ENCODE measurements around the gene LMNTD2. TPM values are rescaled to one million over a fixed set of nuclear protein-coding genes. Genes with fewer than 3 reads are reported as not detected.

LMNTD2 gene
- total and polyA plus RNA-seq, 2 of the 13 experiments (the other 11 are each of a cell fraction or from before 2014, with no cell fraction given): 1.1 to 3.1 TPM

DNA sequence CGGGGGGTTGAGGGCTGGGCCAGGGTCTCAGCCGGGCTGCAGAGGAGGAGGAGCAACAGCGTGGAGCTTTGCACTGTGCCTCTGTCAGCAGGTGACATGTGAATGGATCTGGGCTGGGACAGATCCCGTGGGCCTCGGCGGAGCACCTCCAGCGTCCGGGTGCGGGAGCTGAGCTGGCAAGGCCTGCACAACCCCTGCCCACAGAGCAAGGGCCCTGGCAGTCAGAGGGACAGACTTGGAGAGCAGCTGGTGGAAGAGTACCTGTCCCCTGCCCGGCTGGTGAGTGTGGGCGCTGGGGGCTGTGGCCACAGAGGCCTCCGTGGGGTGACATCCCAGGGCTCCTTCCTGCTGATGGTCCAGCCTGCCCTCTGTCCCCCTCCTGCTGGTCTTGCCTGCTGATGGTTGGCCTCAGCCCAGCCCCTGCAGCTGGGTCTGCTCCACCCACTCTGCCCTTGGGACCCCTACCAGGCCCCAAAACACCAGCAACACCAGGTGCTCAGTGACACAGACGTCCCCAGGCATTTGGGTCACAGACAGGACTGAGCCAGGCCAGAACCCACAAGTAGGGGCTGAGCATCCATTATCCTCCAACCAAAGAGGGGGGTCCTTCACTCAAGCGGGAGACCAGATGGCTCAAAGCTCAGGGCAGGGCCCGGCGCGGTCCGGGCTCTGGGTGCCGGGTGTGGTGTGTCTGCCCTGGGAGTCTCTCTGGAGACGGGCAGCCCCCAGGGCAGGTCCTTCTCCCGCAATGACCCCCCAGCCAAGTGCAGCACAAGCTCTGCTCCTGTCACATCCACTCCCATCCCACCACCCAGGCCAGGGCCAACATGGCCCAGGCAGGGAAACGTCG, 19.7 kb downstream of the LMNTD2 start (continued):
- TF ChIP-seq, protein P1, sequence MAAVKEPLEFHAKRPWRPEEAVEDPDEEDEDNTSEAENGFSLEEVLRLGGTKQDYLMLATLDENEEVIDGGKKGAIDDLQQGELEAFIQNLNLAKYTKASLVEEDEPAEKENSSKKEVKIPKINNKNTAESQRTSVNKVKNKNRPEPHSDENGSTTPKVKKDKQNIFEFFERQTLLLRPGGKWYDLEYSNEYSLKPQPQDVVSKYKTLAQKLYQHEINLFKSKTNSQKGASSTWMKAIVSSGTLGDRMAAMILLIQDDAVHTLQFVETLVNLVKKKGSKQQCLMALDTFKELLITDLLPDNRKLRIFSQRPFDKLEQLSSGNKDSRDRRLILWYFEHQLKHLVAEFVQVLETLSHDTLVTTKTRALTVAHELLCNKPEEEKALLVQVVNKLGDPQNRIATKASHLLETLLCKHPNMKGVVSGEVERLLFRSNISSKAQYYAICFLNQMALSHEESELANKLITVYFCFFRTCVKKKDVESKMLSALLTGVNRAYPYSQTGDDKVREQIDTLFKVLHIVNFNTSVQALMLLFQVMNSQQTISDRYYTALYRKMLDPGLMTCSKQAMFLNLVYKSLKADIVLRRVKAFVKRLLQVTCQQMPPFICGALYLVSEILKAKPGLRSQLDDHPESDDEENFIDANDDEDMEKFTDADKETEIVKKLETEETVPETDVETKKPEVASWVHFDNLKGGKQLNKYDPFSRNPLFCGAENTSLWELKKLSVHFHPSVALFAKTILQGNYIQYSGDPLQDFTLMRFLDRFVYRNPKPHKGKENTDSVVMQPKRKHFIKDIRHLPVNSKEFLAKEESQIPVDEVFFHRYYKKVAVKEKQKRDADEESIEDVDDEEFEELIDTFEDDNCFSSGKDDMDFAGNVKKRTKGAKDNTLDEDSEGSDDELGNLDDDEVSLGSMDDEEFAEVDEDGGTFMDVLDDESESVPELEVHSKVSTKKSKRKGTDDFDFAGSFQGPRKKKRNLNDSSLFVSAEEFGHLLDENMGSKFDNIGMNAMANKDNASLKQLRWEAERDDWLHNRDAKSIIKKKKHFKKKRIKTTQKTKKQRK (IDR thresholded peaks at IDR 0.05; ENCODE audit: low read length): no peak
- TF ChIP-seq ZIK1 (CRISPR knock-in tag; IDR thresholded peaks at IDR 0.05; ENCODE audit: borderline replicate concordance, low read depth) (0 out of 2 replicates have a peak, but pooled peaks have one; percentile 25), POLR2AphosphoS2 (IDR thresholded peaks at IDR 0.05; ENCODE audit: low read depth, low read length) (no peak)

DNA sequence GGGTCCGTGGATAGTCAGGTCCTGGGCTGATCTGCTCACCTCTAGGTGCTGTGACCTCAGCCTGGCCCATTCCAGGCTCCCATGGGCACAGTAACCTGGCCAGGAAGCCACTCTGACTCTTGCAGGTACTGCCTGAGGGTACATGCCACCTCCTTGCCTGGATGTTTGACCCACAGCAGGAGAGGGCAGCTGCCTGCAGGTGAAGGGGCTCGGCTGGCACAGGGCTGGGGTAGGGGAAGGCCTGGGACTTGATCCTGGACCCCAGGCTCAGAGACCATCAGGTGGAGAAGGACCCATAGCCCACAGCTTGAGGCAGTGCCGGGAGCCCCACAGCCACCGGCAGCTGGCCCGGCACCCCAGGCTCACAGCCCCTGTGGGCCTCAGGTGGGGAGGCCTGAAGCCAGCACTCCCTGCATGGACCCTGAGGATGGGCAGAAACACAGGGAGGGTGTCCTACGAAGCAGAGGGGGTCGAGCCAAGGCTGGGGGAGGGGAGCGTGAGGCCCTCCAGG, 20.5 kb downstream of the LMNTD2 start:
- BruUV-seq (replicated peaks): no TSS peak
- no peaks in the 10 kb centered on the region for H3K79me2 ChIP-seq (ENCODE audit: insufficient read depth, low read length)
- H3K27me3 ChIP-seq (ENCODE audit: control insufficient read depth in 1 of 2, insufficient read depth in 2 of 2, low read length in 2 of 2): peaks cover 6 to 20% of the 10 kb centered on the region in 2 experiments; a peak in 4 of 5 replicates
- no peak for DNase-seq (ENCODE audit: low spot score)
- no peak; the same call in 2 of the 3 replicates for ATAC-seq
- no peak for FAIRE-seq
- CTCF ChIA-PET (ENCODE audit: low intra/inter-chr PET ratio, low total read pairs): no interaction called here
- WGBS (ENCODE audit: low lambda C conversion rate): no CpG with 5 or more reads among the region's 8 CpGs
- peaks cover 81% of the 10 kb centered on the region for H3K4me1 ChIP-seq (ENCODE audit: insufficient read depth, low read length)
- peak overlapping the region in 2 of 3 experiments; percentile 5 to 55; a peak in 2 of 6 replicates for H3K4me3 ChIP-seq (replicated peaks in 1 of 3; ENCODE audit: insufficient read depth in 1 of 3, low read depth in 2 of 3, low read length in 3 of 3)
- H3K9me3 ChIP-seq (ENCODE audit: low read length): no peaks in the 10 kb centered on the region
- no peak overlapping the region for H3K27ac ChIP-seq (ENCODE audit: extremely low read length, insufficient read depth, low read length)
- no peak overlapping the region for H3K9ac ChIP-seq (ENCODE audit: insufficient read depth, low read depth, low read length)
- H3K4me2 ChIP-seq (ENCODE audit: low read depth, low read length): peak overlapping the region; percentile 66
- intact Hi-C loops (cut with micrococcal nuclease; ENCODE audit: unreplicated experiment): no loop called here
- H3K36me3 ChIP-seq (replicated peaks in 1 of 2; ENCODE audit: control insufficient read depth in 1 of 2, insufficient read depth in 2 of 2, low read length in 2 of 2): no peaks in the 10 kb centered on the region
- in situ Hi-C loops (cut with HindIII; ENCODE audit: extremely low pct_ligation_motif_present, low pct_unique_long_range_greater_than_20kb): no loop called here
- no peaks in the 10 kb centered on the region for H4K20me1 ChIP-seq (ENCODE audit: insufficient read depth, low read length)
- POLR2A ChIA-PET: no interaction called here
- no peak overlapping the region for H2AFZ ChIP-seq (ENCODE audit: low read length)
- TF ChIP-seq ZNF510 (CRISPR knock-in tag; IDR thresholded peaks at IDR 0.05; ENCODE audit: low read depth) (no peak), SATB2 (CRISPR knock-in tag; IDR thresholded peaks at IDR 0.05) (no peak), ZNF225 (CRISPR knock-in tag; IDR thresholded peaks at IDR 0.05) (no peak), ZNF512B (CRISPR knock-in tag; IDR thresholded peaks at IDR 0.05; ENCODE audit: borderline replicate concordance) (no peak), CC2D1A (CRISPR knock-in tag; IDR thresholded peaks at IDR 0.05) (no peak), HBP1 (CRISPR knock-in tag; IDR thresholded peaks at IDR 0.05; ENCODE audit: low read depth) (no peak), ZNF253 (CRISPR knock-in tag; IDR thresholded peaks at IDR 0.05; ENCODE audit: borderline replicate concordance) (no peak), ZNF460 (CRISPR knock-in tag; IDR thresholded peaks at IDR 0.05; ENCODE audit: borderline replicate concordance) (no peak), ZNF615 (CRISPR knock-in tag; IDR thresholded peaks at IDR 0.05; ENCODE audit: borderline replicate concordance) (no peak), PHF21A (CRISPR knock-in tag; IDR thresholded peaks at IDR 0.05) (no peak)

All from HepG2 (cell line).